Amniotic stem cell (primary cell): ENCODE data around the gene KHSRP.

Experiments used
- DNase-seq: peaks from one replicate; lab custom pipeline; 2025; lab: John Stamatoyannopoulos, UW

Gene KHSRP

GRCh38 chr19:6424195-6424938 is at the start of gene KHSRP:
KHSRP (minus strand) TSS chr19:6424811; CDS start chr19:6424701, 110 bp downstream.
- no peak for DNase-seq

- DNase-seq: no peak
These were observed 49.0 kb upstream of the KHSRP start for GRCh38 chr19:6473647-6474046.

GRCh38 chr19:6472713-6473112 is 48.1 kb upstream of the KHSRP start:
- DNase-seq: no peak

- DNase-seq: no peak
These were observed 46.5 kb upstream of the KHSRP start for GRCh38 chr19:6471076-6471475.

DNA sequence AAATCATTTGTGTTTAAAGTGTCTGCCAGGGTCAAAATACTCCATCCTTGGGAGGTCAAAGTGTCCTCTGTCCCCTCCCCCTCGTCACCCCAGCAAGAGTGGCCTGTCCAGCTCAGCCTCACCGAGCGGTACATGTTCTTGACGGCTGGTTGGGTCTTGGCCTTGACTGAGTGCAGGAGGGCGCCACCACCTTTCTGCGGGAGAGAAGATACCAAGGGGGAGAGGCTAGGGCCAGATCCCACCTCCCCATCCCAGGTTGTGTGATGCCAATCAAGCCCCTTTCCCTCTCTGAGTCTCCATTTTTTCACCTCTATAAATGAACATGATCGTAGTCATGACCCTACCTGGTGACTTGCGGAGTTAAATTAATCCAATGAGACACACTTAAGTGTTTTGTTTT is 45.6 kb upstream of the KHSRP start:
- no peak for DNase-seq

DNA sequence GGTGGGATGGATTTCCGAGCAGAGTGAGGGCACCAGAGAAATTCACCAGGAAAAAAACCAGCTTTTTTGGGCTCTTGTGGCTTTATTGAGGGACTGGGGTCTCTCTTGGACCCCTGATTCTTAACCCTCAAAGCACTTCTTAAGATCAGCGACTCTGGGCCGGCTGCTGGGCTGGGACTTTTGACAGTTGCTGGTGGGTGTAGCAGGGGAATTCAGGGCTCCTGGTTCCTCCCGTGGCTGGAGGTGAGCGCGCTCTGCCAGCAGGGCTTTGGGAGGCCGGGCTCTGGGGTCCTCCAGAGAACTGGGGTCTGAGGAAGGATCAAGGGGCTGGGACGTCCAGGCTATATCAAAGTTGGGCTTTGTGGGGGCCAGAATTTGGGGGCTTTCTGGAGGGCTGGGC is 42.8 kb upstream of the KHSRP start:
- no peak for DNase-seq

DNA sequence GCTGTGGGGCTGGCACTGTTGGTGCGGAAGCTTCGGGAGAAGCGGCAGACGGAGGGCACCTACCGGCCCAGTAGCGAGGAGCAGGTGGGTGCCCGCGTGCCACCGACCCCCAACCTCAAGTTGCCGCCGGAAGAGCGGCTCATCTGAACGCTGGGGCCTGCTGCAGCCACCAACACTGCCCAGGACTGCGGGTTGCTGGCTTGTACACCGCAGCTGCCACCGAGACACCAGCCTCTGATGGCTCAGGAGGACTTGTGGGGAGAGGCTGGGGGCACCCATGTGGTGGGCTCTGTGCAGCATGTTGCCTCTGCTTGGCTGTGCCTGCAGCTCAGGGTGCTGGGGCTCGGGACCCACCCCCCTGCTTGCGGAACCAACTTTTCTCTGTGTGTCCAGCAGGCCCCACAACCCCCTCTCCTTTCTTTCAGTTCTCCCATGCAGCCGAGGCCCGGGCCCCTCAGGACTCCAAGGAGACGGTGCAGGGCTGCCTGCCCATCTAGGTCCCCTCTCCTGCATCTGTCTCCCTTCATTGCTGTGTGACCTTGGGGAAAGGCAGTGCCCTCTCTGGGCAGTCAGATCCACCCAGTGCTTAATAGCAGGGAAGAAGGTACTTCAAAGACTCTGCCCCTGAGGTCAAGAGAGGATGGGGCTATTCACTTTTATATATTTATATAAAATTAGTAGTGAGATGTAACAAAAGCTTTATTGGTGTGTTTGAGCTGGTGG is 42.1 kb upstream of the KHSRP start:
- DNase-seq: no peak

- no peak for DNase-seq
These were observed 41.1 kb upstream of the KHSRP start for GRCh38 chr19:6465663-6466062.

GRCh38 chr19:6465006-6465405 is 40.4 kb upstream of the KHSRP start:
- DNase-seq: no peak

DNA sequence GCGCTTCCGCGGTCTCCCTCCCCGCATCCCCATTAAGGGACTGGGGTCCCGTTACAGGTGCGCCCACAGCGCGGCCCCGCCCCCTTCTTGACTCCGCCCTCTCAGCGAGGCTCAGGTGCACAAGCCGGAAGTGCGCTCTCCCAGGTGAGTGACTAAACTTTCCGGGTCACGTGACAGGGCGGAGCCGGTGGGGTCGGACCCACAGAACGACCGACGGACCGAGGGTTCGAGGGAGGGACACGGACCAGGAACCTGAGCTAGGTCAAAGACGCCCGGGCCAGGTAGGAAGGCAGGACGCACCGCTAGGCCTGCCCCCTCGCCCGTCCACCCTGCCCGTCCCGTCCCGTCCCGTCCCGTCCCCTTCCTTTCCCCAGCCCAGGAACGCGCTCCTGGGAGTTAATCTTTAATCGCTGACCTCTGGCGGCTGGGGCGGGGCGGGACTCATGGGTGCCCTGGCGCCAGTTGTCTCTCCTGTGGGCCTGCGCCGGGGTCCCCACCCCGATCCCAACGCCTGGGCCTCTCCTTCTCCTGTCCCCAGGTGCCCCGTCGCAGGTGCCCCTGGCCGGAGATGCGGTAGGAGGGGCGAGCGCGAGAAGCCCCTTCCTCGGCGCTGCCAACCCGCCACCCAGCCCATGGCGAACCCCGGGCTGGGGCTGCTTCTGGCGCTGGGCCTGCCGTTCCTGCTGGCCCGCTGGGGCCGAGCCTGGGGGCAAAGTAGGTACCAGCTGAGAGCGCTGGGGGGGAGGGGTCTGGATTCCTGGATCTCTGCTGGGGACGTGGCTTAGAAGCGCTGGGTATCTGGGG is 39.7 kb upstream of the KHSRP start, which contains the start of gene CRB3:
TSS of gene CRB3 (plus strand) at position 202 of the 804 bp plus-strand sequence. CDS start at position 633, 431 bp downstream.
- no peak for DNase-seq

- peak; percentile 93 for DNase-seq
These were observed 35.7 kb upstream of the KHSRP start for GRCh38 chr19:6460099-6460884.

DNA sequence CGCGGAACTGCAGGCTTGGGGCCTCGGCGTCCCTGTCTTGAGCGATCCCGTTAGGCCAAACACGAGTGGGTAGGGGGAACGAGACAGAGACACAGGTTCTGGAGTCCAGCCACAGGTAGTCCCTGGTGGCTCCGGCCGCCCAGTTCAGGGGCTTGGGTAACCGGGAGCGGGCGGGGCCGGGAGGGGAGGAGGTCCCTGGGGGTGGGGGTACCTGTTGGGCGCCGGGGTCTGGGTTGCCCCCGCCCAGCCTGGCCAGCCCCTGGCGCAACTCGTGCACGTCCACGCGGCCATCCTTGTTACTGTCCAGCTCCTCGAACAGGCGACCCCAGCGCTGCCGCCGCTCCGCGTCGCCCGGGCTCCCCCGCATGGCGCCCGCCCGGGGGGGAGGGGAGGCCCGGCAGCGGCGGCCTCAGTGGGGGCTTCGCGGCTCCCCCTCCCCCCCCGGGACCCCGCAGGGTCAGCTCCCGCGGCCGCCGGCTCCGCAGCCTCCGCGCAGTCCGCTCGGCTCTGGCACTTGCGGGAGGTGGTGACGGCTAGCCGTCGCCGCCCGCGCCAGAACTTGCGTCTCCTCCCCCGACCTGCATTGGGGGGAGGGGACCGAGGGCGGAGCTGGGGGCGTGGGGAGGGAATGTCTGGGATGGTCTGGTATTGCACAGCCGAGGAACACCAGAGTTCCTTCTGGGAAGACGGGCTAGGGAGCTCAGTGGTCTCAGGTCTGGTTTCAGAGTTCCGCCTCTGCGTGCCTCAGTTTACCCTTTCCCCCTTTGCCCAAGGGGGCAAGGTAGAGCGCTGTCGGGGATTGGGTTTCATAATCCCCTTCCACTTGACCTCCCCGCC is 34.9 kb upstream of the KHSRP start, which contains the start of gene SLC25A23:
TSS of gene SLC25A23 (minus strand) at position 531 of the 837 bp plus-strand sequence. CDS start at position 367, 164 bp downstream.
- no peak for DNase-seq

DNA sequence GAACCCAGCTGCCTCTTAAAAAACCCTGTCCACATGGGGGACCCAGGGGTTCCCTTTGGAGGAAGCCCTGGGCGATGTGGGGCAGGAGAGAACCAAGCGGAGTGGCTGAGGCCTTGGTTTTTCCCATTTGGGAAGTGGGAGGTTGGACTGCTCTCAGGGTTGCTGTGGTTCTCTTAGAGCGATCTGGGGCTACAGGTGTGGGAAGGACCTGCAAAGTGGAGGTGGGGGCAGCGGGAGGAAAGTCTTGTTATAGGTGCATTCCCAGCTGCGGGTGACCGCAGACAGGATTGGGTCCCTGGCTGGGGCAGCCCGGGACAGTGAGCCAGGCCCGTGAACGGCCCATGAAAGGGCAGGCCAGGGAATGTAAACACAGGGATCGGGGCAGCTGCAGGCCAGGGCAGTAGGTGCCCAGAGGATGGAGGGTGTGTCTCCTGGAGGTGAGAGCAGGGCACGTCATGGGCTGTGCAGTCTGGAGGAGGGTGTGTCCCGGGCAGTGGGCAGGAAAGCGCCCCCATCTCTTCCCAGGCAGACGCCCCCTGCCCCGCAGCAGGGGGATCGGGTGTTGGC is 34.2 kb upstream of the KHSRP start:
- no peak for DNase-seq

- no peak for DNase-seq
These were observed 33.5 kb upstream of the KHSRP start for GRCh38 chr19:6457958-6458694.

DNA sequence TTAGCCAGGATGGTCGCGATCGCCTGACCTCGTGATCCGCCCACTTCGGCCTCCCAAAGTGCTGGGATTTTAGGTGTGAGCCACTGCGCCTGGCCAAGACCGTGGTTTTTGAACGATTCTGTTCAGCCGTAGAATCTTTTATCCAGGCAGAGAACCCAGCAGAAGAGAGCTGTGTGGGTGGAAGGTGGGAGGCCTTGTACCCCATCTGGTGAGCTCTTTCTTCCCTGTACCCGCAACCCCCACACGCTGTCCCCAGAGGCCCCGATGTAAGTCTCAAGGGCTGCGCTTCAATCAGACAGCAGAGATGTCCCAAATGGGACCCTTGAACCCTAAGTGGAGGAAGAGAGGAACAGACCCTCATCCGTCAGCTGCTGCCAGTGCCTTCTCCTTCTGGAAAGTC is 31.3 kb upstream of the KHSRP start:
- DNase-seq: no peak

GRCh38 chr19:6453951-6454565 is 29.4 kb upstream of the KHSRP start:
- DNase-seq: no peak

GRCh38 chr19:6452899-6453298 is 28.3 kb upstream of the KHSRP start:
- DNase-seq: no peak

GRCh38 chr19:6452223-6452614 is 27.6 kb upstream of the KHSRP start:
- no peak for DNase-seq

DNA sequence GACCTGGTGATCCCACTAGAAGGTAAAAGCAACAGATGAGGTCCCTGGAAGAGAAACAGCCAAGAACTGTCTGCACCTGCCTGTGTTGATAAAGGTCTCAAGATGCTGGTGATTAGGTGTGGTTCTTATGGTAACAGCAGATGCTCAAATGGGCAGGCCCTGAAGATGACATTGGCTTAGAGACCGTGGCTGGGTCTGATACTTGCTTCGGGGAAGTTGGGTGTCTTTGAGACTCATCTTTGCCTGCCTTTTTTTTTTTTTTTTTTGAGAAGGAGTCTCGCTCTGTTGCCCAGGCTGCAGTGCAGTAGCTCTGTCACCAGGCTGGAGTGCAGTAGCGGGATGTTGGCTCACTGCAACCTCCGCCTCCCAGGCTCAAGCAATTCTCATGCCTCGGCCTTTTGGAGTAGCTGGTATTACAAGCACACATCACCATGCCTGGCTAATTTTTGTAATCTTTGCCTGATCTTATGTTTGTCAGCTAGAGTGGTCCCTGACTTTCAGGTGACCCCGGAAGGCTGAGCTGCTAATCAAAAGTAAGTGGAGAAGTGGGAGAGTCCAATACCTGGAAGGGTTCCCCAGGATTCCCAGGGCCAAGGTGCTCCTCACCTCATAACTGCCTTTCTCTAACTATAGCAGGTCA is 27.1 kb upstream of the KHSRP start:
- no peak for DNase-seq
